ENCODE measurements around the gene FHL3. TPM values are rescaled to one million over a fixed set of nuclear protein-coding genes. Genes with fewer than 3 reads are reported as not detected.
"Not testable (repeated sequence)": the region's sequence is repeated elsewhere in the genome, so short reads cannot be mapped to it uniquely, and the experiment has no call there.

FHL3 gene
- total RNA-seq, 1 donor from 2014 or later, result 40.4 TPM

GRCh38 chr1:38039331-38040088 lies 34.2 kb upstream of the FHL3 start:
- Mint-ChIP-seq H3K27me3 (ENCODE audit: unreplicated experiment) (peaks cover 45% of the 10 kb centered on the region), H3K9me3 (ENCODE audit: unreplicated experiment) (no peaks in the 10 kb centered on the region), H3K4me3 (ENCODE audit: unreplicated experiment) (no peak overlapping the region), H3K36me3 (ENCODE audit: unreplicated experiment) (peaks cover 6% of the 10 kb centered on the region), H3K4me1 (ENCODE audit: unreplicated experiment) (peaks cover 5% of the 10 kb centered on the region), H3K27ac (ENCODE audit: unreplicated experiment) (no peak overlapping the region)
- TF ChIP-seq CTCF (IDR thresholded peaks at IDR 0.05), result no peak
- no peak for DNase-seq (ENCODE audit: extremely low spot score, unreplicated experiment)

GRCh38 chr1:38038861-38039260 lies 33.5 kb upstream of the FHL3 start:
- no peak for DNase-seq (ENCODE audit: extremely low spot score, unreplicated experiment)
- Mint-ChIP-seq H3K4me1 (ENCODE audit: unreplicated experiment) (peaks cover under 1% of the 10 kb centered on the region), H3K9me3 (ENCODE audit: unreplicated experiment) (no peaks in the 10 kb centered on the region), H3K27me3 (ENCODE audit: unreplicated experiment) (peaks cover 39% of the 10 kb centered on the region), H3K27ac (ENCODE audit: unreplicated experiment) (no peak overlapping the region), H3K36me3 (ENCODE audit: unreplicated experiment) (peaks cover 6% of the 10 kb centered on the region), H3K4me3 (ENCODE audit: unreplicated experiment) (no peak overlapping the region)
- no peak for TF ChIP-seq CTCF (IDR thresholded peaks at IDR 0.05)

GRCh38 chr1:38037221-38037939 lies 32.1 kb upstream of the FHL3 start:
- H3K9me3 Mint-ChIP-seq (ENCODE audit: unreplicated experiment), result no peaks in the 10 kb centered on the region
- no peak for DNase-seq (ENCODE audit: extremely low spot score, unreplicated experiment)
- no peak overlapping the region for H3K4me3 Mint-ChIP-seq (ENCODE audit: unreplicated experiment)
- no peaks in the 10 kb centered on the region for H3K4me1 Mint-ChIP-seq (ENCODE audit: unreplicated experiment)
- TF ChIP-seq CTCF (IDR thresholded peaks at IDR 0.05), result peak; percentile 22
- no peak overlapping the region for H3K27ac Mint-ChIP-seq (ENCODE audit: unreplicated experiment)
- H3K36me3 Mint-ChIP-seq (ENCODE audit: unreplicated experiment), result no peaks in the 10 kb centered on the region
- peaks cover 26% of the 10 kb centered on the region for H3K27me3 Mint-ChIP-seq (ENCODE audit: unreplicated experiment)

- no peak for DNase-seq (ENCODE audit: extremely low spot score, unreplicated experiment)
- Mint-ChIP-seq H3K27ac (ENCODE audit: unreplicated experiment) (no peak overlapping the region), H3K27me3 (ENCODE audit: unreplicated experiment) (peaks cover 6% of the 10 kb centered on the region), H3K4me1 (ENCODE audit: unreplicated experiment) (peaks cover 8% of the 10 kb centered on the region), H3K36me3 (ENCODE audit: unreplicated experiment) (no peaks in the 10 kb centered on the region), H3K4me3 (ENCODE audit: unreplicated experiment) (no peak overlapping the region), H3K9me3 (ENCODE audit: unreplicated experiment) (no peaks in the 10 kb centered on the region)
- no peak for TF ChIP-seq CTCF (IDR thresholded peaks at IDR 0.05)
These were observed 29.6 kb upstream of the FHL3 start for GRCh38 chr1:38034871-38035270.

GRCh38 chr1:38032992-38033391 lies 27.7 kb upstream of the FHL3 start:
- H3K4me3 Mint-ChIP-seq (ENCODE audit: unreplicated experiment); H3K27me3 Mint-ChIP-seq (ENCODE audit: unreplicated experiment); H3K27ac Mint-ChIP-seq (ENCODE audit: unreplicated experiment); DNase-seq (ENCODE audit: extremely low spot score, unreplicated experiment); H3K36me3 Mint-ChIP-seq (ENCODE audit: unreplicated experiment); H3K9me3 Mint-ChIP-seq (ENCODE audit: unreplicated experiment): not testable (repeated sequence)
- peaks cover 22% of the 10 kb centered on the region for H3K4me1 Mint-ChIP-seq (ENCODE audit: unreplicated experiment)
